Measurements from ENCODE around the gene ACAP1.
"Not testable (repeated sequence)": the region's sequence is repeated elsewhere in the genome, so short reads cannot be mapped to it uniquely, and the experiment has no call there.

ACAP1 gene

DNA sequence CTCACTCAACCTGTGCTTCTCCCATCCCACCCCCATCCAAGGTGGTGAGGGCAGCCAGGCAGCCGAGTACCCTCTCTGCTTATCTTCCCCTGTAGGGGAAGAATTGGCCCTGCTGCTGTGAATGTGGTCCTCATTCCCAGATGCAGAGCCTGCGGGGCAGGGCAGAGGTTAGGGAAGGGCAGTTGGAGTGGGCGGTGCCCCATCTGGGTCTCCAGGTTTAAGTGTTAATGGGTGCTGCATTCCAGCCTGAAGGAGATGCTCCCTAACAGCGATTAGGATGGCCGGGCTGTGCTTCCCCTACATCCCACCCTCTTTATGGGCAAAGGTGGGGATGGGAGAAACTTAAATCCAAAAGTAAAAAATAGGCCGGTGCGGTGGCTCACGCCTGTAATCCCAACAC is 30.8 kb downstream of the ACAP1 start:
- H3K4me2 ChIP-seq (ENCODE audit: low read length): no peak overlapping the region

DNA sequence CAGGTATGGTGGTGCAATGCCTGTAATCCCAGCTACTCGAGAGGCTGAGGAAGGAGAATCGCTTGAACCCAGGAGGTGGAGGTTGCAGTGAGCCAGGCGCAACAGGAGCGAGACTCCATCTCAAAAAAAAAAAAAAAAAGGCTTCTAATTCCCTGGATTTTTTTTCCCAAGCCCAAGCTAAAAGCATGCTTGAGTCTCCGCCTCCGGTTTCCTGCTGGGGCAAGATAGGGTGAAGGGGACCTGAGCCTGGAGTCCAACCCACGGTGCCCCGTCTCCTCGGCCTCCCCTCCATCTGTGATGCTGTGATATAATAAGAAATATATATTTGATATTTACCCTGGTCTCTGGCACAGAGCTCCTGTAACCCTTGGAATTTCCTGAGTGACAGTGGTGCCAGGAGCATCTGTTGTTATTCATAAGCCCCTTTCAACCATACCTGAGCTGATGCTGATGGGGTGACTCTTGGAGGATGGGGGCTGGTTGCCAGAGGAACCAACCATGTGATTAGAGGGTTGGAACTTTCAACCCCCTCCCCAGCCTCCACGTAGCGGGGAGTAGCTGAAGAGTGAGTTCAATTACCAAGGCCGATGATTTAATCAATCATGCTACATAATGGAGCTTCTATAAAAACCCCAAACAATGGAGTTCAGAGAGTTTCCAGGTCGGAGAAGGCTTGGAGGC is 31.7 kb downstream of the ACAP1 start:
- H3K27ac ChIP-seq (ENCODE audit: low read depth, low read length): no peak overlapping the region
- H3K27me3 ChIP-seq (ENCODE audit: control insufficient read depth, low read length): peaks cover 11% of the 10 kb centered on the region; the same call in 1 of the 2 replicates
- no peaks in the 10 kb centered on the region for H3K79me2 ChIP-seq (ENCODE audit: control insufficient read depth, low read length)
- no peaks in the 10 kb centered on the region for H3K9me3 ChIP-seq (ENCODE audit: control insufficient read depth, insufficient read depth, low read length)
- H3F3A ChIP-seq (ENCODE audit: control insufficient read depth, insufficient read depth): no peaks in the 10 kb centered on the region
- no peak overlapping the region for H3K4me2 ChIP-seq (ENCODE audit: low read length)
- no peak for TF ChIP-seq EZH2phosphoT487 (IDR thresholded peaks at IDR 0.05; ENCODE audit: borderline replicate concordance, low read length)
- TF ChIP-seq, protein P1, sequence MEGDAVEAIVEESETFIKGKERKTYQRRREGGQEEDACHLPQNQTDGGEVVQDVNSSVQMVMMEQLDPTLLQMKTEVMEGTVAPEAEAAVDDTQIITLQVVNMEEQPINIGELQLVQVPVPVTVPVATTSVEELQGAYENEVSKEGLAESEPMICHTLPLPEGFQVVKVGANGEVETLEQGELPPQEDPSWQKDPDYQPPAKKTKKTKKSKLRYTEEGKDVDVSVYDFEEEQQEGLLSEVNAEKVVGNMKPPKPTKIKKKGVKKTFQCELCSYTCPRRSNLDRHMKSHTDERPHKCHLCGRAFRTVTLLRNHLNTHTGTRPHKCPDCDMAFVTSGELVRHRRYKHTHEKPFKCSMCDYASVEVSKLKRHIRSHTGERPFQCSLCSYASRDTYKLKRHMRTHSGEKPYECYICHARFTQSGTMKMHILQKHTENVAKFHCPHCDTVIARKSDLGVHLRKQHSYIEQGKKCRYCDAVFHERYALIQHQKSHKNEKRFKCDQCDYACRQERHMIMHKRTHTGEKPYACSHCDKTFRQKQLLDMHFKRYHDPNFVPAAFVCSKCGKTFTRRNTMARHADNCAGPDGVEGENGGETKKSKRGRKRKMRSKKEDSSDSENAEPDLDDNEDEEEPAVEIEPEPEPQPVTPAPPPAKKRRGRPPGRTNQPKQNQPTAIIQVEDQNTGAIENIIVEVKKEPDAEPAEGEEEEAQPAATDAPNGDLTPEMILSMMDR (IDR thresholded peaks at IDR 0.05; ENCODE audit: low read depth, low read length, poor library complexity, severe bottlenecking): no peak
- no peaks in the 10 kb centered on the region for H3K4me1 ChIP-seq (ENCODE audit: control insufficient read depth, low read length)
- H4K20me1 ChIP-seq (ENCODE audit: control insufficient read depth, insufficient read depth, low read depth, low read length): no peaks in the 10 kb centered on the region
- no peaks in the 10 kb centered on the region for H3K36me3 ChIP-seq (ENCODE audit: control insufficient read depth, low read length)
- no peaks in the 10 kb centered on the region for H3K9me2 ChIP-seq (replicated peaks; ENCODE audit: control insufficient read depth, low read length)
- no peak overlapping the region for H3K4me3 ChIP-seq (ENCODE audit: low read length)

More for the DNA sequence above, 30.8 kb downstream of the ACAP1 start:
- no peak overlapping the region for H3K27ac ChIP-seq (ENCODE audit: low read depth, low read length)
- no peaks in the 10 kb centered on the region for H3F3A ChIP-seq (ENCODE audit: control insufficient read depth, insufficient read depth)
- no peak for TF ChIP-seq EZH2phosphoT487 (IDR thresholded peaks at IDR 0.05; ENCODE audit: borderline replicate concordance, low read length)
- TF ChIP-seq, protein P1 (IDR thresholded peaks at IDR 0.05; ENCODE audit: low read depth, low read length, poor library complexity, severe bottlenecking): no peak
- H3K79me2 ChIP-seq (ENCODE audit: control insufficient read depth, low read length): no peaks in the 10 kb centered on the region
- H3K9me2 ChIP-seq (replicated peaks; ENCODE audit: control insufficient read depth, low read length): no peaks in the 10 kb centered on the region
- no peak overlapping the region for H3K4me3 ChIP-seq (ENCODE audit: low read length)
- no peaks in the 10 kb centered on the region for H4K20me1 ChIP-seq (ENCODE audit: control insufficient read depth, insufficient read depth, low read depth, low read length)
- peaks cover 8% of the 10 kb centered on the region; the same call in 1 of the 2 replicates for H3K27me3 ChIP-seq (ENCODE audit: control insufficient read depth, low read length)
- H3K36me3 ChIP-seq (ENCODE audit: control insufficient read depth, low read length): no peaks in the 10 kb centered on the region
- no peaks in the 10 kb centered on the region for H3K9me3 ChIP-seq (ENCODE audit: control insufficient read depth, insufficient read depth, low read length)
- H3K4me1 ChIP-seq (ENCODE audit: control insufficient read depth, low read length): no peaks in the 10 kb centered on the region

GRCh38 chr17:7368599-7368994 is 32.3 kb downstream of the ACAP1 start:
- H3K4me1 ChIP-seq (ENCODE audit: control insufficient read depth, low read length); H3K4me2 ChIP-seq (ENCODE audit: low read length); H3K27ac ChIP-seq (ENCODE audit: low read depth, low read length); H3K79me2 ChIP-seq (ENCODE audit: control insufficient read depth, low read length); H3K4me3 ChIP-seq (ENCODE audit: low read length); H3F3A ChIP-seq (ENCODE audit: control insufficient read depth, insufficient read depth); H4K20me1 ChIP-seq (ENCODE audit: control insufficient read depth, insufficient read depth, low read depth, low read length); H3K9me3 ChIP-seq (ENCODE audit: control insufficient read depth, insufficient read depth, low read length); H3K36me3 ChIP-seq (ENCODE audit: control insufficient read depth, low read length); H3K9me2 ChIP-seq (replicated peaks; ENCODE audit: control insufficient read depth, low read length): not testable (repeated sequence)
- H3K27me3 ChIP-seq (ENCODE audit: control insufficient read depth, low read length): peaks cover 11% of the 10 kb centered on the region; the same call in 1 of the 2 replicates

GRCh38 chr17:7369825-7370224 is 33.5 kb downstream of the ACAP1 start:
- no peaks in the 10 kb centered on the region for H3F3A ChIP-seq (ENCODE audit: control insufficient read depth, insufficient read depth)
- H3K9me2 ChIP-seq (replicated peaks; ENCODE audit: control insufficient read depth, low read length): no peaks in the 10 kb centered on the region
- no peak overlapping the region for H3K27ac ChIP-seq (ENCODE audit: low read depth, low read length)
- H3K27me3 ChIP-seq (ENCODE audit: control insufficient read depth, low read length): peaks cover 11% of the 10 kb centered on the region; the same call in 1 of the 2 replicates
- H3K4me2 ChIP-seq (ENCODE audit: low read length): no peak overlapping the region
- H3K79me2 ChIP-seq (ENCODE audit: control insufficient read depth, low read length): no peaks in the 10 kb centered on the region
- TF ChIP-seq EZH2phosphoT487 (IDR thresholded peaks at IDR 0.05; ENCODE audit: borderline replicate concordance, low read length): no peak
- TF ChIP-seq, protein P1 (IDR thresholded peaks at IDR 0.05; ENCODE audit: low read depth, low read length, poor library complexity, severe bottlenecking): no peak
- no peaks in the 10 kb centered on the region for H3K9me3 ChIP-seq (ENCODE audit: control insufficient read depth, insufficient read depth, low read length)
- no peaks in the 10 kb centered on the region for H3K36me3 ChIP-seq (ENCODE audit: control insufficient read depth, low read length)
- no peak overlapping the region for H3K4me3 ChIP-seq (ENCODE audit: low read length)
- H4K20me1 ChIP-seq (ENCODE audit: control insufficient read depth, insufficient read depth, low read depth, low read length): no peaks in the 10 kb centered on the region
- H3K4me1 ChIP-seq (ENCODE audit: control insufficient read depth, low read length): no peaks in the 10 kb centered on the region

All from DOHH2 (cell line).